Measurements from ENCODE around the gene RPS6KA2.

DNA sequence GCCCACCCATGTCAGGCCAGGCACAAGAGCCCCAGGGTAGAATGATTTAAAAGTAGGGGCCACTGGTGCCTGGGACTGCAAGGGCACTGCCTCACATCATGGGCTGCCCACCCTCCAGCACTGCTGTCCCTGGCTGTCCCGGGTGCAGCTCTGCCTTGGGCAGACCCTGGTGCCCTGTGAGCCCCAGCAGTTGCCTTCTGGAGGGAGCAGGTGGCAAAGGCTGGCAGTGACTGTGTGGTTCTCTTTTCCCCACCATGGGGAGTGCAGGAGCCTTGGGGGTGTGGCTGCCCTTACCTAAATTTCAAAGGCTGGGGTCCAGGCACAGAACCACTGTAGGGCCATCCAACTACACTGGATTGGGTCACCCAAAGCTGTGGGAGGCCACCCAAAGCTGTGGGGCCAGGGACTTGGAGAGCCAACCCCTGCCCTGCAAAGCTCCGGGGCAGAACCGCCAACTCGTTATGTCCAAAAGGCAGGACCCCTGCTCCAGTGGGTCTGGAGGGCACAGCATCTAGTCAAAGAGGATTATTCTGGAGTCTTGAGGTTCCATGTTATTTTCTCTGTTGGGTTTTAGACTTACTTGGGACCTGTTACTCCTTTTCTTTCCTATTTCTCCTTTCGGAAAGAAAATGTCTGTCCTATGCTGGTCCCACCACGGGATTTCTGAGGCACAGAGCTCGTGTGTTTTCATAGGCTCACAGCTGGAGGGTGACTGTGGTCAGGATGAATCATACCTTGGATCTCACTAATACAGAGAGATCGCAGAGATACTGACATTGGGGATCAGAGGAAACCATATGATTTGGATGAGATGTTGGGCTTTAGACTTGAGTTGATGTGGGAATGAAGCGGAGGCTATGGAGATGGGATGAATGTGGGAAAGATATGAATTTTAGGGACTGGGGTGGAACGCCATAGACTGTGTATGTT lies 105.9 kb downstream of the RPS6KA2 start:
- TF ChIP-seq, protein P1, sequence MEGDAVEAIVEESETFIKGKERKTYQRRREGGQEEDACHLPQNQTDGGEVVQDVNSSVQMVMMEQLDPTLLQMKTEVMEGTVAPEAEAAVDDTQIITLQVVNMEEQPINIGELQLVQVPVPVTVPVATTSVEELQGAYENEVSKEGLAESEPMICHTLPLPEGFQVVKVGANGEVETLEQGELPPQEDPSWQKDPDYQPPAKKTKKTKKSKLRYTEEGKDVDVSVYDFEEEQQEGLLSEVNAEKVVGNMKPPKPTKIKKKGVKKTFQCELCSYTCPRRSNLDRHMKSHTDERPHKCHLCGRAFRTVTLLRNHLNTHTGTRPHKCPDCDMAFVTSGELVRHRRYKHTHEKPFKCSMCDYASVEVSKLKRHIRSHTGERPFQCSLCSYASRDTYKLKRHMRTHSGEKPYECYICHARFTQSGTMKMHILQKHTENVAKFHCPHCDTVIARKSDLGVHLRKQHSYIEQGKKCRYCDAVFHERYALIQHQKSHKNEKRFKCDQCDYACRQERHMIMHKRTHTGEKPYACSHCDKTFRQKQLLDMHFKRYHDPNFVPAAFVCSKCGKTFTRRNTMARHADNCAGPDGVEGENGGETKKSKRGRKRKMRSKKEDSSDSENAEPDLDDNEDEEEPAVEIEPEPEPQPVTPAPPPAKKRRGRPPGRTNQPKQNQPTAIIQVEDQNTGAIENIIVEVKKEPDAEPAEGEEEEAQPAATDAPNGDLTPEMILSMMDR (conservative IDR thresholded peaks at IDR 0.05), result no peak
- TF ChIP-seq EZH2 (IDR thresholded peaks at IDR 0.05; ENCODE audit: low read depth), result no peak
